Testis (tissue), 3 donors: Measurements from ENCODE around the gene WNK2. TPM values are rescaled to one million over a fixed set of nuclear protein-coding genes. Genes with fewer than 3 reads are reported as not detected.

Source experiments
- DNase-seq: peaks from one replicate; pipeline ENCODE4 v3.0.0-alpha.2; 2019
- H3K27ac ChIP-seq, 2 donors: fragments of 200-600 bp; sonication (generic); one replicate each; pipeline ENCODE4 v1.5.1; 2019
- H3K27me3 ChIP-seq: fragments of 200-600 bp; sonication (generic); one replicate; pipeline ENCODE4 v1.5.1; 2019
- H3K36me3 ChIP-seq: fragments of 200-600 bp; sonication (generic); one replicate; pipeline ENCODE4 v1.5.1; 2017; ENCODE audit warnings: low read depth; ENCODE audit errors: missing control alignments
- H3K4me1 ChIP-seq: fragments of 200-600 bp; sonication (generic); one replicate; pipeline ENCODE4 v1.5.1; 2019
- H3K4me3 ChIP-seq, 2 donors: fragments of 200-600 bp; sonication (generic); one replicate each; pipeline ENCODE4 v1.5.1; 2017 to 2019
- H3K9me3 ChIP-seq: fragments of 200-600 bp; sonication (generic); one replicate; pipeline ENCODE4 v1.5.1; 2017
- POLR2A ChIP-seq: fragments of 450-650 bp; IDR thresholded peaks from one replicate; pipeline ENCODE4 v1.6.1; 2017; ENCODE audit warnings: antibody characterized with exemption, mild to moderate bottlenecking, moderate library complexity
- WGBS, 2 donors: methylation state at CpG; one replicate each; pipeline ENCODE4 v1.1.5; 2018; 5-methylcytosine and 5-hydroxymethylcytosine counted together
- intact Hi-C: fragments of 100-400 bp; cut with DNase I; formaldehyde crosslinking; loops from one replicate; pipeline ENCODE4 v1.15.1; 2023; ENCODE audit warnings: low total_unique reads
- polyA plus RNA-seq: library from polyadenylated mRNA; stranded (reverse); fragments of 350-450 nt; fragmentation: Illumina TruSeq; extraction: RNeasy Lipid Tissue Mini Kit (QIAGEN cat#74804); gene quantifications from one replicate; pipeline ENCODE4 v1.2.3, GENCODE V29; 2014; ENCODE audit warnings: low read depth, low replicate concordance; ENCODE audit not compliant: insufficient read depth
- total RNA-seq, 2 donors: library from RNA; depleted of rRNA; stranded (reverse); fragments of >200 nt; gene quantifications; one replicate each; pipeline ENCODE4 v1.2.3, GENCODE V29; 2016
- TF ChIP-seq, protein P1 (sequence below), 3 experiments: fragments of 450-650 bp in 2 of 3; fragments of 200-600 bp in 1 of 3; sonication (generic) in 1 of 3; IDR thresholded peaks; one replicate each; pipeline ENCODE4 v1.5.1; 2016 to 2019; ENCODE audit warnings: antibody characterized with exemption in 3 of 3, mild to moderate bottlenecking in 2 of 3, moderate library complexity in 1 of 3

The WNK2 gene
- total and polyA plus RNA-seq, 3 donors from 2014 or later = 29.0 to 91.1 (median 50.5) TPM

DNA sequence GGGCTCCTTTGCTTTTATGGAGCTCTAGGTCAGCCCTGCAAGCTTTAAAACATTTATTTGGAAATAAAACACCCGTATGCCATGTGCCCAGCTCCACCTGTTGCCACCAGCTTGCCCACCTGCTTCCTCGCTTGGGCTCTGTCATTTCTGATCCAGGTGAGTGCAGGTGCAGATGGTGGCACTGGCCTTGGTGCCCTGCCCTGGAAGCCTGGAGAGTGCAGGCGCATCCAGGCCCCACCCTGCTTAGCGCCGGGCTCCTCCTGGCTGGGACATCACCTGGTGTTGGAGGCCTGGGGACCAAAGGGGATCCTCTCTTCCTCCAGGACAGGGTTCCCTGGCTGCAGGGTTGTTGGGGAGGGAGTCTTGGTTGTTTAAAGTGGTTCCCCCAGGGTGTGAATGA is 35.8 kb downstream of the WNK2 start:
- no peak overlapping the region for H3K4me3 ChIP-seq
- no peaks in the 10 kb centered on the region for H3K27me3 ChIP-seq
- H3K36me3 ChIP-seq = no peaks in the 10 kb centered on the region
- H3K27ac ChIP-seq = no peak overlapping the region
- TF ChIP-seq, protein P1, sequence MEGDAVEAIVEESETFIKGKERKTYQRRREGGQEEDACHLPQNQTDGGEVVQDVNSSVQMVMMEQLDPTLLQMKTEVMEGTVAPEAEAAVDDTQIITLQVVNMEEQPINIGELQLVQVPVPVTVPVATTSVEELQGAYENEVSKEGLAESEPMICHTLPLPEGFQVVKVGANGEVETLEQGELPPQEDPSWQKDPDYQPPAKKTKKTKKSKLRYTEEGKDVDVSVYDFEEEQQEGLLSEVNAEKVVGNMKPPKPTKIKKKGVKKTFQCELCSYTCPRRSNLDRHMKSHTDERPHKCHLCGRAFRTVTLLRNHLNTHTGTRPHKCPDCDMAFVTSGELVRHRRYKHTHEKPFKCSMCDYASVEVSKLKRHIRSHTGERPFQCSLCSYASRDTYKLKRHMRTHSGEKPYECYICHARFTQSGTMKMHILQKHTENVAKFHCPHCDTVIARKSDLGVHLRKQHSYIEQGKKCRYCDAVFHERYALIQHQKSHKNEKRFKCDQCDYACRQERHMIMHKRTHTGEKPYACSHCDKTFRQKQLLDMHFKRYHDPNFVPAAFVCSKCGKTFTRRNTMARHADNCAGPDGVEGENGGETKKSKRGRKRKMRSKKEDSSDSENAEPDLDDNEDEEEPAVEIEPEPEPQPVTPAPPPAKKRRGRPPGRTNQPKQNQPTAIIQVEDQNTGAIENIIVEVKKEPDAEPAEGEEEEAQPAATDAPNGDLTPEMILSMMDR (IDR thresholded peaks at IDR 0.05) = no peak
- TF ChIP-seq POLR2A = no peak
- 97 to 100% methylated on average over 5 of the region's 5 CpGs for WGBS, 2 donors
- no peaks in the 10 kb centered on the region for H3K4me1 ChIP-seq
- DNase-seq = no peak
- H3K9me3 ChIP-seq = no peaks in the 10 kb centered on the region
- intact Hi-C loops = no loop called here

DNA sequence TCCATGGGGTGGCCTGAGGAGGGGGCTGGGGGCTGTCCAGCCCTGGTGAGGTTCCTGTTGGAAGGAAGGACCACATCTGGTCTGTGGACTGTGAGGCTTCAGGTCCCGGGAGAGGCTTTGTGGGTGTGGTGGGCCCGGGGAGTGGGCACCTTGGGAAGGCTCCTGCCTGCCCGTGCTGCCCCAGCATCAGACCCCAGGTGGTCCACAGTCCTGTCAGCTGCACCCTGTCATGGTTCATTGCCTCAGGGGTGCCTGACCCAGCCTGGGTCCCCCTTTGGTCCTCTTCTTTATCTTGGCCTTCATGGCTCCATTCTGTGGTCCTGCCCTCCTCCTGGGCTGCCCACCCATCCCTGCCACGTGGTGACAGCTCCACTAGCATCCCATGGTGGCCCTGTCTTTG is 36.7 kb downstream of the WNK2 start:
- no peak overlapping the region for H3K27ac ChIP-seq
- DNase-seq = no peak
- H3K27me3 ChIP-seq = no peaks in the 10 kb centered on the region
- no peaks in the 10 kb centered on the region for H3K36me3 ChIP-seq
- H3K9me3 ChIP-seq = no peaks in the 10 kb centered on the region
- intact Hi-C loops = no loop called here
- TF ChIP-seq, protein P1 (IDR thresholded peaks at IDR 0.05) = no peak
- TF ChIP-seq POLR2A = no peak
- no peaks in the 10 kb centered on the region for H3K4me1 ChIP-seq
- no peak overlapping the region for H3K4me3 ChIP-seq
- WGBS, 2 donors = 69% methylated on average over 4 of the region's 4 CpGs; no CpG with 5 or more reads in 1 of the 2 donors

DNA sequence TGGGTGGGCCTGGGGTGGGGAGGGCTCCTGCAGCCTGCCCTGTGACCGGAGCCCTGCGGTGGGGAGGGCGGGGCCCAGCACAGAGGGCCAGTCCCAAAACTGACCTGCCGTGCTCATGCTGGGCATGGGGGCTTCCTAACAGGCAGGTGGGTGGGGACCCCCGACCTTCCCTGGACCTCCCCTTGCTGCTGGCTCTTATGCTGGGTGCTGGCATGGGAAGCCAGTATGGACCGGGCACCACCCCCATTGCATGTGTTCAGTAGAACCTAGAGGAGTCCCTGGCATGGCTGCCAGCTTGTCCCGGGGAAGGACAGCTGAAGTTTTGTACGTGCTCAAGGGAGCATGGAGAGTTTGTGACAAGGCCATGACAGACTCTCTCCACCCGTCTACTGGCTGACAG is 37.1 kb downstream of the WNK2 start:
- 96 to 100% methylated on average over 3 to 9 of the region's 9 CpGs for WGBS, 2 donors
- DNase-seq = no peak
- intact Hi-C loops = no loop called here
- Histone ChIP-seq H3K27me3 (no peaks in the 10 kb centered on the region), H3K4me3 (no peak overlapping the region), H3K9me3 (no peaks in the 10 kb centered on the region), H3K27ac (no peak overlapping the region), H3K4me1 (no peaks in the 10 kb centered on the region), H3K36me3 (no peaks in the 10 kb centered on the region)
- TF ChIP-seq, protein P1 (IDR thresholded peaks at IDR 0.05) = no peak
- TF ChIP-seq POLR2A = no peak

DNA sequence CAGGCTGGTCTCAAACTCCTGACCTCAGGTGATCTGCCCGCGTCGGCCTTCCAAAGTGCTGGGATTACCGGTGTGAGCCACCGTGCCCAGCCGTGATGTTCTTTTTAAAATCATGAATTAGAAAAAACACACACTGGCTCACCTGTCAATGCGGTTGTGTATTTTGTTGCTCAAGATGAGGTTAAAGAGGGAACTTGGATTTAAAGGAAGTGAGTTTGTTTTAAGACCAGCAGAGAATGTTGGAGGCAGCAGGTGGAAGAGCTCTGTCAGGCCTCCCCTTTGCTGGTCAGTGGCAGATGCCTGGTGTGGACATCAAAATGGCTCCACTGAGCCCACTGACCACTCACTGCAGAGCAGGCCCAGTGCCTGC is 38.9 kb downstream of the WNK2 start:
- Histone ChIP-seq H3K36me3 (no peaks in the 10 kb centered on the region), H3K27me3 (no peaks in the 10 kb centered on the region), H3K4me1 (no peaks in the 10 kb centered on the region), H3K4me3 (no peak overlapping the region), H3K9me3 (no peaks in the 10 kb centered on the region), H3K27ac (no peak overlapping the region)
- intact Hi-C loops = no loop called here
- no peak for DNase-seq
- 81 to 96% methylated on average over 7 of the region's 7 CpGs for WGBS, 2 donors
- TF ChIP-seq, protein P1 (IDR thresholded peaks at IDR 0.05) = no peak
- no peak for TF ChIP-seq POLR2A
